HT1080 (cell line): ENCODE data around the gene PCDHGA7. TPM values are rescaled to one million over a fixed set of nuclear protein-coding genes. Genes with fewer than 3 reads are reported as not detected.
"Not testable (repeated sequence)": the region's sequence is repeated elsewhere in the genome, so short reads cannot be mapped to it uniquely, and the experiment has no call there.

ENCODE experiments used
- DNase-seq: peaks from one replicate; pipeline ENCODE4 v3.0.0-alpha.2; 2015; ENCODE audit warnings: low read depth
- total RNA-seq: library from RNA; depleted of rRNA; stranded (reverse); fragments of >200 nt; shearing (Covaris generic); gene quantifications from 2 replicates; pipeline ENCODE4 v1.2.3, GENCODE V29; 2014

PCDHGA7 gene
- total RNA-seq, 1 experiment from 2014 or later, result 0.11 TPM

- DNase-seq, result no peak
Measured at GRCh38 chr5:141366016-141366896, 16.3 kb upstream of the PCDHGA7 start.

- peak; percentile 55 for DNase-seq
Measured at GRCh38 chr5:141369994-141370848, 12.3 kb upstream of the PCDHGA7 start, which contains the start of gene PCDHGB3. Gene PCDHGB3 (plus strand): TSS chr5:141370242. CDS start chr5:141370395, 153 bp downstream.

GRCh38 chr5:141371572-141372475 is 10.7 kb upstream of the PCDHGA7 start:
- no peak for DNase-seq

- DNase-seq, result peak; percentile 24
Measured at GRCh38 chr5:141373673-141374317, 8.7 kb upstream of the PCDHGA7 start, which contains the start of gene PCDHGA6. Gene PCDHGA6 (plus strand): TSS chr5:141373891. CDS start chr5:141374084, 193 bp downstream.

GRCh38 chr5:141374627-141375026 is 7.9 kb upstream of the PCDHGA7 start:
- DNase-seq, result no peak

- DNase-seq, result not testable (repeated sequence)
Measured at GRCh38 chr5:141375444-141376155, 6.9 kb upstream of the PCDHGA7 start.

GRCh38 chr5:141383345-141383744 is 803 bp downstream of the PCDHGA7 start:
- no peak for DNase-seq

- DNase-seq, result no peak
Measured at GRCh38 chr5:141384471-141385267, 2.1 kb downstream of the PCDHGA7 start.

- DNase-seq, result peak; percentile 66
Measured at GRCh38 chr5:141387557-141388311, 5.2 kb downstream of the PCDHGA7 start, which contains the start of gene PCDHGB4. Gene PCDHGB4 (plus strand): TSS chr5:141387698. CDS start chr5:141387885, 187 bp downstream.

- DNase-seq, result no peak
Measured at GRCh38 chr5:141388661-141389060, 6.1 kb downstream of the PCDHGA7 start.

GRCh38 chr5:141389153-141390042 is 6.9 kb downstream of the PCDHGA7 start:
- no peak for DNase-seq

- no peak for DNase-seq
Measured at GRCh38 chr5:141392429-141393198, 10.1 kb downstream of the PCDHGA7 start, which contains the start of gene PCDHGA8. Gene PCDHGA8 (plus strand): TSS chr5:141392633. CDS start chr5:141392814, 181 bp downstream.

- DNase-seq, result no peak
Measured at GRCh38 chr5:141393267-141393666, 10.7 kb downstream of the PCDHGA7 start.

GRCh38 chr5:141394401-141395187 is 12.1 kb downstream of the PCDHGA7 start:
- DNase-seq, result not testable (repeated sequence)
